Measurements from ENCODE around the gene CALN1. TPM values are rescaled to one million over a fixed set of nuclear protein-coding genes. Genes with fewer than 3 reads are reported as not detected.

Gene CALN1
- total RNA-seq, 2 donors from 2014 or later, result 4.3 to 6.9 TPM

DNA sequence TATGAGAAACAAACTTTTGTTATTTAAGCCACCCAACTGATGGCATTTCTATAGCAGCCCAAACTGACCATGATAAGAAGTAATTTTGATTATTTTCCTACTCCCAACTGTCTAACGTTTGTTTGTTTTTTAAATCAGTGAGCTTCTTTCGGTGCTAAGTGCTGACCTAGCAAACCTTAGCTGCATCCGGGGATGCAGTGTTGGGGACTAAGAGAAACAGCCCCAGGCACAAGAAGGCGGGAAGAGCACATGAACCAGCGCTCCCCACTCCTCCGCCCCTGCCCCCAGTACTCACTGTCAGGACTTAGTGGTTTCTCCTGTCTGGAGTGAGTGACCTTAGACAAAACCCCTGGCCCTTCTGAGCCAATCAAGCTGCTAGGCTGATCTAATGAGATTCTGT lies 168.8 kb downstream of the CALN1 start:
- peaks cover 6% of the 10 kb centered on the region for H3K4me1 Mint-ChIP-seq
- no peaks in the 10 kb centered on the region for H3K27me3 ChIP-seq (ENCODE audit: control insufficient read depth, insufficient read depth, low read length, poor library complexity, severe bottlenecking)
- TF ChIP-seq, protein P1, sequence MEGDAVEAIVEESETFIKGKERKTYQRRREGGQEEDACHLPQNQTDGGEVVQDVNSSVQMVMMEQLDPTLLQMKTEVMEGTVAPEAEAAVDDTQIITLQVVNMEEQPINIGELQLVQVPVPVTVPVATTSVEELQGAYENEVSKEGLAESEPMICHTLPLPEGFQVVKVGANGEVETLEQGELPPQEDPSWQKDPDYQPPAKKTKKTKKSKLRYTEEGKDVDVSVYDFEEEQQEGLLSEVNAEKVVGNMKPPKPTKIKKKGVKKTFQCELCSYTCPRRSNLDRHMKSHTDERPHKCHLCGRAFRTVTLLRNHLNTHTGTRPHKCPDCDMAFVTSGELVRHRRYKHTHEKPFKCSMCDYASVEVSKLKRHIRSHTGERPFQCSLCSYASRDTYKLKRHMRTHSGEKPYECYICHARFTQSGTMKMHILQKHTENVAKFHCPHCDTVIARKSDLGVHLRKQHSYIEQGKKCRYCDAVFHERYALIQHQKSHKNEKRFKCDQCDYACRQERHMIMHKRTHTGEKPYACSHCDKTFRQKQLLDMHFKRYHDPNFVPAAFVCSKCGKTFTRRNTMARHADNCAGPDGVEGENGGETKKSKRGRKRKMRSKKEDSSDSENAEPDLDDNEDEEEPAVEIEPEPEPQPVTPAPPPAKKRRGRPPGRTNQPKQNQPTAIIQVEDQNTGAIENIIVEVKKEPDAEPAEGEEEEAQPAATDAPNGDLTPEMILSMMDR (conservative IDR thresholded peaks at IDR 0.05), result no peak
- peaks cover 3% of the 10 kb centered on the region for H3K27me3 Mint-ChIP-seq (ENCODE audit: insufficient read depth)
- H3K4me3 Mint-ChIP-seq, result no peak overlapping the region
- H3K27ac Mint-ChIP-seq, result no peak overlapping the region
- peaks cover 8% of the 10 kb centered on the region for H3K9me3 ChIP-seq (ENCODE audit: control insufficient read depth, low read length)
- H3K36me3 ChIP-seq (ENCODE audit: control insufficient read depth, insufficient read depth, low read length), result no peaks in the 10 kb centered on the region
- 84 to 96% methylated on average over 4 to 6 of the region's 6 CpGs for WGBS, 2 experiments (ENCODE audit: insufficient coverage in 1 of 2, insufficient read length in 1 of 2)
- no peak for DNase-seq
- no peaks in the 10 kb centered on the region for H3K4me1 ChIP-seq (ENCODE audit: control insufficient read depth, insufficient read depth, low read length)
- no peak overlapping the region for H3K27ac ChIP-seq (ENCODE audit: low read depth, low read length)
- peaks cover 3% of the 10 kb centered on the region for H3K36me3 Mint-ChIP-seq (ENCODE audit: low read depth)
- H3K9me3 Mint-ChIP-seq, result peaks cover 3% of the 10 kb centered on the region
- no peak overlapping the region for H3K4me3 ChIP-seq (ENCODE audit: low read length)
- no peak overlapping the region for H3K9ac ChIP-seq (ENCODE audit: extremely low read depth, low read length, poor library complexity, severe bottlenecking)

DNA sequence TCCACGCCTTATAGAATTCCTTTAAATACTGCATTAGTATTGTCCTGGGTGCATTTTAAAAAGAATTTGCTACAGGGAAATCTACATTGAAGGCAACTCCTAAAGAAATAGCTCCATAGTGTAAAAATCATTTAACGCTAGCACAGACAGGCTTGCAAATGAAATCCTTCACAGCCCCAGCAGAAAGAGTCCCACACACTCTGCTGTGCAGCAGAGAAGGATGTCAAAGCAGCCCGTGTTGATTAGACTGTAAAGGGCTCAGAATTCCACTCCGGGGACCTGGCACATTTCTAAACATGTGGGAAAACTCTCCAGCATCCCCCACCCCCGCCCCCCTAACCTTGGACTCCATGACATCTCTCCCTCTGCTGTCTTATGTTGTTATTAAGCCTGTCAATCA lies 176.8 kb downstream of the CALN1 start:
- no peak overlapping the region for H3K27ac ChIP-seq (ENCODE audit: low read depth, low read length)
- peaks cover 17% of the 10 kb centered on the region for H3K9me3 ChIP-seq (ENCODE audit: control insufficient read depth, low read length)
- H3K27me3 ChIP-seq (ENCODE audit: control insufficient read depth, insufficient read depth, low read length, poor library complexity, severe bottlenecking), result no peaks in the 10 kb centered on the region
- no peaks in the 10 kb centered on the region for H3K4me1 ChIP-seq (ENCODE audit: control insufficient read depth, insufficient read depth, low read length)
- H3K36me3 ChIP-seq (ENCODE audit: control insufficient read depth, insufficient read depth, low read length), result no peaks in the 10 kb centered on the region
- Mint-ChIP-seq H3K4me3 (no peak overlapping the region), H3K36me3 (ENCODE audit: low read depth) (peaks cover 2% of the 10 kb centered on the region), H3K9me3 (peaks cover 16% of the 10 kb centered on the region), H3K27me3 (ENCODE audit: insufficient read depth) (no peaks in the 10 kb centered on the region), H3K4me1 (peaks cover 3% of the 10 kb centered on the region), H3K27ac (no peak overlapping the region)
- H3K9ac ChIP-seq (ENCODE audit: extremely low read depth, low read length, poor library complexity, severe bottlenecking), result no peak overlapping the region
- TF ChIP-seq, protein P1 (conservative IDR thresholded peaks at IDR 0.05), result no peak
- WGBS, 2 experiments (ENCODE audit: insufficient coverage in 1 of 2, insufficient read length in 1 of 2), result 90 to 94% methylated on average over 5 of the region's 5 CpGs
- peak overlapping the region; percentile 10 for H3K4me3 ChIP-seq (ENCODE audit: low read length)
- DNase-seq, result no peak

DNA sequence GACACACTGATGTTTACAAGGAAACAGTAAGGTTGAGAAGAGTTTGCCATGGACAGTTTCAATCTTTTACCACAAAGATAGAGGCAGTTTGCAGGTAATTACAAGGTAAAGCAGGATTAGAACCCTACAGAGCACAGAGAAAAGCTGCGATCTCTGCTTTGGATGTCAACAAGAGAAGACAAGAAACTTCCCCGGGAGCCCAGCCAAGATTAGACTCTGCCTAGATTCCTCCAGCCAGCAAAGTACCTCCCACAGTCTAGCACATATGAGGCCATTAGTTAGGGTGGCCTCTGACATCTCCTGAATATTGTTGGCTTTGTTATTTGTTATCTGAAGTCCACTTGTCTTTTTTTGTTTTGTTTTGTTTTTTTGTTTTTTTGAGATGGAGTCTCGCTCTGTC lies 178.1 kb downstream of the CALN1 start:
- peaks cover 17% of the 10 kb centered on the region for H3K9me3 ChIP-seq (ENCODE audit: control insufficient read depth, low read length)
- peak; percentile 56 for DNase-seq
- Mint-ChIP-seq H3K27ac (no peak overlapping the region), H3K27me3 (ENCODE audit: insufficient read depth) (no peaks in the 10 kb centered on the region), H3K36me3 (ENCODE audit: low read depth) (peaks cover 2% of the 10 kb centered on the region), H3K4me1 (peaks cover 3% of the 10 kb centered on the region), H3K9me3 (peaks cover 16% of the 10 kb centered on the region), H3K4me3 (no peak overlapping the region)
- H3K27me3 ChIP-seq (ENCODE audit: control insufficient read depth, insufficient read depth, low read length, poor library complexity, severe bottlenecking), result no peaks in the 10 kb centered on the region
- no peak overlapping the region for H3K4me3 ChIP-seq (ENCODE audit: low read length)
- H3K9ac ChIP-seq (ENCODE audit: extremely low read depth, low read length, poor library complexity, severe bottlenecking), result no peak overlapping the region
- no peaks in the 10 kb centered on the region for H3K36me3 ChIP-seq (ENCODE audit: control insufficient read depth, insufficient read depth, low read length)
- TF ChIP-seq, protein P1 (conservative IDR thresholded peaks at IDR 0.05), result no peak
- WGBS, 2 experiments (ENCODE audit: insufficient coverage in 1 of 2, insufficient read length in 1 of 2), result 71% methylated on average over 3 of the region's 3 CpGs; no CpG with 5 or more reads in 1 of the 2 experiments
- H3K4me1 ChIP-seq (ENCODE audit: control insufficient read depth, insufficient read depth, low read length), result no peaks in the 10 kb centered on the region
- H3K27ac ChIP-seq (ENCODE audit: low read depth, low read length), result no peak overlapping the region

Measured in endodermal cell (in vitro differentiated cells).